ENCODE data around the gene ALG14. TPM values are rescaled to one million over a fixed set of nuclear protein-coding genes. Genes with fewer than 3 reads are reported as not detected.

The ALG14 gene
- total RNA-seq, 4 donors from 2014 or later, result 0.46 to 1.9 (median 1.1) TPM

DNA sequence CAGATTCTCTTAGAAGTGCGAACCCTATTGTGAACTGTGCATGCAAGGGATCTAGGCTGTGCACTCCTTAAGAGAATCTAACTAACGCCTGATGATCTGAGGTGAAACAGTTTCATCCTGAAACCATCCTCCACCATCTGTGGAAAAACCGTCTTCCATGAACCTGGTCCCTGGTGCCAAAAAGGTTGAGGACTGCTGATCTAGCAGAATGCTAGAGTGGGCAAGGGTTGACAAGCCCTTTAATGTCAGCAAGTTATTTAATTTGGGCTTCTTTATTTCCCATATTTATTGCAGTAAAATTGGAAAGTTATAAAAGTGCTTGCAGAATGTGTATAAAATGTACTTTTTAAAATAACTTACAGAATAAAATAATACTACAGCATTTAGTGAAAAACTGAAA is 26.4 kb downstream of the ALG14 start:
- H3K4me3 ChIP-seq (ENCODE audit: low read depth, poor library complexity, severe bottlenecking), result no peak overlapping the region
- no peak for TF ChIP-seq POLR2A (IDR thresholded peaks at IDR 0.05)
- TF ChIP-seq, protein P1, sequence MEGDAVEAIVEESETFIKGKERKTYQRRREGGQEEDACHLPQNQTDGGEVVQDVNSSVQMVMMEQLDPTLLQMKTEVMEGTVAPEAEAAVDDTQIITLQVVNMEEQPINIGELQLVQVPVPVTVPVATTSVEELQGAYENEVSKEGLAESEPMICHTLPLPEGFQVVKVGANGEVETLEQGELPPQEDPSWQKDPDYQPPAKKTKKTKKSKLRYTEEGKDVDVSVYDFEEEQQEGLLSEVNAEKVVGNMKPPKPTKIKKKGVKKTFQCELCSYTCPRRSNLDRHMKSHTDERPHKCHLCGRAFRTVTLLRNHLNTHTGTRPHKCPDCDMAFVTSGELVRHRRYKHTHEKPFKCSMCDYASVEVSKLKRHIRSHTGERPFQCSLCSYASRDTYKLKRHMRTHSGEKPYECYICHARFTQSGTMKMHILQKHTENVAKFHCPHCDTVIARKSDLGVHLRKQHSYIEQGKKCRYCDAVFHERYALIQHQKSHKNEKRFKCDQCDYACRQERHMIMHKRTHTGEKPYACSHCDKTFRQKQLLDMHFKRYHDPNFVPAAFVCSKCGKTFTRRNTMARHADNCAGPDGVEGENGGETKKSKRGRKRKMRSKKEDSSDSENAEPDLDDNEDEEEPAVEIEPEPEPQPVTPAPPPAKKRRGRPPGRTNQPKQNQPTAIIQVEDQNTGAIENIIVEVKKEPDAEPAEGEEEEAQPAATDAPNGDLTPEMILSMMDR (IDR thresholded peaks at IDR 0.05), result no peak
- no peak for DNase-seq (ENCODE audit: low spot score in 2 of 2)
- WGBS, 2 donors, result 93% methylated on average over 3 of the region's 3 CpGs
- intact Hi-C loops (cut with DNase I; ENCODE audit: low total_unique reads), result no loop called here

DNA sequence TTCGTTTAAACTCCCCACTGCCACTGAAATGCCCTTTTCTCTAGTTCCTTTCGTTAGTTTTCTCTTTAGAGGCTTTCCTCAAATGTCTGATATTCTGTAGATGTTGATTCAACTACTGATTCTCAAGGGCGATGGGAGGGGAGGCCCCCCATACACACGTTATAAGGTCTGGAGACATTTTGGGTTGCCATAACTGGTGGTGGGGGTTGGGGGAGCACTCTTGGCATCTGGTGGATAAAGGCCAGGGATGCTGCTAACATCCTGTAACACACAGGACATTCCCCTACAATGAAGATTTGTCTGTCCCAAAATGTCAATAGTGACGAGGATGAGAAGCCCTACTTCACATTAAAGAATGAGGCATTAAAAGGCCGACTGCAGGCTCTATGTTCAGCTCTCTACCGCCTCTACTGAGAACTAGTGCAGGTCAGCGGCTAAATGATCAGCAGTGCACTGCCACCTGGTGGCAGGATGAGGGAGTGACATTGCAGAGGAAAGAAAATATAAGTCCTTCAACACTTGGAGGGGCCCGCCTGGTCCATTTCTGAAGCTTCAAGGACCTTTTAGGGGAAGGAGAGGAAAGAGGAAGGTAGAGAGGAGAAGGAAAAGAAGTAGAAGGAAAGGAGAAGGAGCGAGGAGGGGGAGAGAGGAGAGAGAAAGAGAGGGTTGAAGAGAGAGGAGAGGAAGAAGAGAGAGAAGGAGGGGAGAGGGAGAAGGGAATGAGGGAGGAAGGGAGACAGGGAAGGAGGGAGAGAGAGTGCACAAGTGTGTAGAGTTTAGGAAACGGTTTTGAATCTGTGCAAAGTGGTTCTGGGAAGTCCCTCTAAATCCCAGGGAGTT is 29.4 kb downstream of the ALG14 start:
- DNase-seq (ENCODE audit: low spot score in 2 of 2), result peak; percentile 88 to 97
- TF ChIP-seq, protein P1 (IDR thresholded peaks at IDR 0.05), result peak in 1 of 3 donors; percentile 95
- TF ChIP-seq POLR2A (IDR thresholded peaks at IDR 0.05), result no peak
- 26 to 30% methylated on average over 11 of the region's 11 CpGs for WGBS, 2 donors
- intact Hi-C loops (cut with DNase I; ENCODE audit: low total_unique reads), result loop anchor here (5.0 kb wide), 2 partner anchors 189 to 191 kb away; partner anchors contain the start of gene RWDD3
- no peak overlapping the region for H3K4me3 ChIP-seq (ENCODE audit: low read depth, poor library complexity, severe bottlenecking)

DNA sequence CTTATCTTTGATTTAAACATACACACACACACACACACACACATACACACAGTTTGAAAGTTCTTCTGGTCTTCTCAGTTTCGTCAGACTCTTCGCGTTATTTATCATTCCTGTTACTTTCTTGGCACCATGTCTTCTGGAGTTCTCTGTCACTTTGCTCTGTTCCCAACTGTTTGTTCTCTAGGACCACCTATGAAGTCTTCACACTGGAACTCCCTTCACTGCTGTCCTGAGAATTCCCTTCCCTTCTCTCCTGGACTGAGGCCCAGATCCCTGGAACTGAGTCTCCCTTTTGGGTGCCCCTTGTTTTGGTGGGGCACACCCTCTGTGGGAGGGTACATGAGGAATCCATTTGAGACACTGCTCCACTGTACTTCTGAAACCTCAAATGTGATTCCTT is 30.5 kb downstream of the ALG14 start:
- H3K4me3 ChIP-seq (ENCODE audit: low read depth, poor library complexity, severe bottlenecking), result no peak overlapping the region
- TF ChIP-seq POLR2A (IDR thresholded peaks at IDR 0.05), result no peak
- TF ChIP-seq, protein P1 (IDR thresholded peaks at IDR 0.05), result no peak
- intact Hi-C loops (cut with DNase I; ENCODE audit: low total_unique reads), result loop anchor here (5.0 kb wide), 2 partner anchors 190 kb away; partner anchors contain the start of gene RWDD3
- whole genome bisulfite sequencing, 2 donors, result 31 to 42% methylated on average over 3 of the region's 3 CpGs
- DNase-seq (ENCODE audit: low spot score in 2 of 2), result peak in 1 of 2 donors; percentile 46

DNA sequence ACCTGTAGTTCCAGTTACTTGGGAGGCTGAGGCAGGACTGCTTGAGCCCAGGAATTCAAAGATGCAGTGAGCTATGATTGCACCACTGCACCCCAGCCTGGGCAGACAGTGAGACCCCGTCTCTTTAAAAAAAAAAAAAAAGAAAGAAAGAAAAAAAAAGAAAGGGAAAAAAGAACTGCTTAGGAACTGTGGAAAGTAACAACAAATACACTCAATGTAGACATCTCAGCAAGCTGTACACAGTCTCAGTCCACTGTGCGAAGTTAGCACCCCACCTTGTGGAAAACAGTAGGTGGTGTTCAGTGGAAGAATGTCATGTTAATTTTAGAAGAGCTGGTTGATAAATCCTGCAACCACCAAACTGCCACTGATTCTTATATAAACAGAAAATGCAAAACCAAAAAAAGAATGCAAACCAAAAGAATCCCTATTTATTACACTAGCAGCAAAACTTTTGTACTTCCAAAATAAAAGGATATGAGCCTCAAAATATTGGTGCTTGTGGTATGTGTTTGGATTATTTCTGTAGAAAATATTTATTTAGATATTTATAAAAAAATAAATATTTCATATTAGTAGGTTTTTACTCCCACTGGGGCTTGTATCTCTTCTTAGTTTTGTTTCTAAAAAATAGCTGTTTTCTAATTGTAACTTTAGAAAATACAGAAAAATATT is 31.1 kb downstream of the ALG14 start:
- TF ChIP-seq, protein P1 (IDR thresholded peaks at IDR 0.05), result peak in 1 of 3 donors; percentile 53
- no peak for TF ChIP-seq POLR2A (IDR thresholded peaks at IDR 0.05)

DNA sequence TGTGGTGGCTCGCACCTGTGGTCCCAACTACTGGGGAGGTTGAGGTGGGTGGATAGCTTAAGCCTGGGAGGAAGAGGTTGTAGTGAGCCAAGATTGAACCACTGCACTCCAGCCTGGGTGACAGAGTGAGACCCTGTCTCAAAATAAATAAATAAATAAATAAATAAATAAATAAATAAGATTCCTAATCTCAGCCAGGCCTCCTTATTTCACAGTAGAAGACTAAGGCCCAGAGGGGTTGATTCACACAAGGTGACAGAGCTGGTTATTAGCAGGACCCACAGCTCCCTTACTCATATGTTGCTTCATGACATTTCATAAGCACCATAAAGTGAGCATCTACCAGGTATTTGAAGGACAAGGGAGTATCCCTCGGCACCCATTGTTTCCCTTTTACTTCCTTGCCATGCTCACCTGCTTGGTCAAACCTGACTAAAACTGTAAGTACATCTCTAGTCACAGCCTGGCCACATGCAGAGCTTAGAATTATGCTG is 32.7 kb downstream of the ALG14 start:
- intact Hi-C loops (cut with DNase I; ENCODE audit: low total_unique reads), result loop anchor here (5.0 kb wide), 2 partner anchors 188 to 192 kb away; partner anchors contain the start of gene RWDD3
- H3K4me3 ChIP-seq (ENCODE audit: low read depth, poor library complexity, severe bottlenecking), result no peak overlapping the region
- TF ChIP-seq, protein P1 (IDR thresholded peaks at IDR 0.05), result no peak
- no peak for TF ChIP-seq POLR2A (IDR thresholded peaks at IDR 0.05)
- 84 to 92% methylated on average over 2 of the region's 2 CpGs for WGBS, 2 donors
- no peak for DNase-seq (ENCODE audit: low spot score in 2 of 2)

More for the DNA sequence above, 31.1 kb downstream of the ALG14 start:
- 22 to 37% methylated on average over 2 of the region's 2 CpGs for WGBS, 2 donors
- H3K4me3 ChIP-seq (ENCODE audit: low read depth, poor library complexity, severe bottlenecking), result no peak overlapping the region
- peak in 1 of 2 donors; percentile 58 for DNase-seq (ENCODE audit: low spot score in 2 of 2)
- intact Hi-C loops (cut with DNase I; ENCODE audit: low total_unique reads), result loop anchor here (5.0 kb wide), 2 partner anchors 189 to 191 kb away; partner anchors contain the start of gene RWDD3

Measured in lower leg skin (tissue), 4 donors.